GM10847 (cell line): ENCODE measurements around the gene FPR1.

Source experiments
- POLR2A ChIP-seq: IDR thresholded peaks from 2 replicates; pipeline ENCODE4 v1.6.1; 2011; ENCODE audit not compliant: insufficient read length; ENCODE audit errors: extremely low read depth

FPR1 gene

DNA sequence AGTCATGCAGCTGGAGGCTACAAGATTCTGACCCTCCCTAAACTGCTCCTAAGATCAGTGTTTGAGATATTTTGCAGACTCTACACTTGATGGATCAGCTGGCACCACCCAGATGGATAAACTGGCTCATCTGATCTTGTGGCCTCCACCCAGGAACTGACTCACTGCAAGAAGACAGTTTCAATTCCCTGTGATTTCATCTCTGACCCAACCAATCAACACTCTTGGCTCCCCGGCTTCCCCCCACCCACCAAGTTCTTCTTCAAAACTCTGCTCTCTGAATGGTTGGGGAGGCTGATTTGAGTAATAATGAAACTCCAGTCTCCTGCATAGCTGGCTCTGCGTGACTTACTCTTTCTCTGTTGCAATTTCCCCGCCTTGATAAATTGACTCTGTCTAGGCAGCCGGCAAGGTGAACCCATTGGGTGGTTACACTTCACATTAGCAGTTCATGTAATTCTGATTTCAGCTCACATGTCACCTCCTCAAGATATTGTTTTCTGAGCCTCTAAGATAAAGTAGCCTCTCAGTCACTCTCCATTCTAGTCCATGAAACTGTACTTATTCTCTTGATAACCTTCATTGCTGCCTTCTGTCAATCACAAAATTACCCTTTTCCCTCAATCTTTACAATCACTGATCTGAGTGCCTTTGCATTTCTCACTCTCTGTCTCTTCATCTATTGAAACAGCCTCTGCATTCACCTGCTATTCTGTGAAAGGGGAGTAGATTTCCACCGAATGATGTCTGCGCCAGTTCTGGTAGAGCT is 33.4 kb upstream of the FPR1 start:
- no peak for TF ChIP-seq POLR2A

DNA sequence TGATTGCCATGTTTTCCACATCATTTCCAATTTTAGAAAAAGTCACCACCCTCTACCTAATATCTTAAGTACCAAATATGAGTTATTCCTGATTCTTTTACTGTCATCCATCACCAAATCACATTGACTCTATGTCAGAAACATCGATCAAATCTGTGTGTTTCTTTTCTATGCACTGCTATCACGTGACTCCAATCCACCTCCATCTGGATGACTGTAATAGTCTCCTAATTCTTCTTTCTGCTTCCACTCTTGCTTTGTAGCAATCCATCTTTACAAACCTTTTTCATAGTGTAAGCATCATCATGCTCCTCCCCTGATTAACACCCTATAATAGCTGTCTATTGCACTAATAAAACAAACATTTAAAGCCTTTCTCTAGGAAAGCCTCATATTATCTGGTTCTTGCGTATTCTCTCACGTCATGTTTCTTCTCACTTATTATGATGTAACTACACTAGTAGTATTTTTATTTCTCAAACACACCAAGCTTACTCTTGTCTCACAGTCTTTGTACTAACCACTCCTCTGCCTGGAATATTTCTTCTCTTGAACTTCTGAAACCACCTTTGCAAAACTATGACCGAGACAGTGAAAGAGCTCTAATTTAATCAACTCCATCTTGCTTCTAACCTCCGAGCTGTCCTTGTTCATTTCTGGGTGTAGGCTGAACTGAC is 32.6 kb upstream of the FPR1 start:
- no peak for TF ChIP-seq POLR2A

DNA sequence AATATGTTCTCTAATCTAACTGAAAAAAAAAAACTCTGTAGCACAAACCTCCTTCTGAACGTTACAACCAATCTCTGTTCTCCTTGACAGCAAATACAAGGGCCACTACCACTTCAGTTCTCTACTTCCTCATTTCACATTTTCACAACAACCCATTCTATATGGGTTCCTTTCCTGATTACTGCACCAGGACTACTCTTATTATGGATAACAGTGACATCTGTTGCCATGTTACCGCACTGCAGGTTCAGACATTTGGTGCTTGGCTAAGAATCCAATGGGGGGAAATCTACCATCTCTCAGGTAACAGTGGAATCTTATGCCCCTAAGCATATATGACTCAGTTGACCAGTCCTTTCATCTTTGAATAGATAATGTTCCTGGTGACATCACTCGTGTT is 31.7 kb upstream of the FPR1 start:
- TF ChIP-seq POLR2A, result no peak

DNA sequence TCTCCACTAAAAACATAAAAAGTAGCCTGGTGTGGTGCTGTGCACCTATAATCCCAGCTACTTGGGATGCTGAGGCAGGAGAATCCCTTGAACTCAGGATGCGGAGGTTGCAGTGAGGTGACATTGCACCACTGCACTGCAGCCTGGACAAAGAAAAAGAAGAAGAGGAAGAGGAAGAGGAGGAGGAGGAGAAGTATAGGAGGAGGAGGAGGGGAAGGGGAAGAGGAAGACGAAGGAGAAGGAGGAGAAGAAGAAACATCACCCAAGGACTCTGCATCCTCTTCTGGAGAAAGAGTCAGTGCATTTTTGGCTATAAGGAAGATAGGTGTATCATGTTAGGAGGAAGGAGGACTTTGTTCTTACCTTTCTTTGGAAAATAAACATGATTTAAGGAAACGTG is 30.3 kb upstream of the FPR1 start:
- no peak for TF ChIP-seq POLR2A

DNA sequence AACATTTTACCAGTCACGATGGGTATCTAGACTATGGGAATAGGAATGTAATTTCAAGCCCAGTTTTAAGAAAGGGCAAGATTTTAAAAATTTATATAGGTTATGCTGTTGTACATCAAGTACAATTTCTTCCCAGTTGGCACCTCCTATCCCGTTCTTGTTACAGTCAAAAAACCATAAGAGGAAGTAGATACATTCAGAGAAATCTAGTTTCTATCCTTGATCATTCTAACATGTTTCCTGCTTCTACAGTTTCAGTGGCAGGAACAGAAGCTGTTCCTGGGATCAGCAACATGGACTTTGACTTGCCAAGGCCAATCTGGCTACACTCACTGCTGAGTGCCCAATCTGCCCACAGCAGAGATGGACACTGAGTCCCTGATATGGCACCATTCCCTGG is 28.6 kb upstream of the FPR1 start:
- no peak for TF ChIP-seq POLR2A

DNA sequence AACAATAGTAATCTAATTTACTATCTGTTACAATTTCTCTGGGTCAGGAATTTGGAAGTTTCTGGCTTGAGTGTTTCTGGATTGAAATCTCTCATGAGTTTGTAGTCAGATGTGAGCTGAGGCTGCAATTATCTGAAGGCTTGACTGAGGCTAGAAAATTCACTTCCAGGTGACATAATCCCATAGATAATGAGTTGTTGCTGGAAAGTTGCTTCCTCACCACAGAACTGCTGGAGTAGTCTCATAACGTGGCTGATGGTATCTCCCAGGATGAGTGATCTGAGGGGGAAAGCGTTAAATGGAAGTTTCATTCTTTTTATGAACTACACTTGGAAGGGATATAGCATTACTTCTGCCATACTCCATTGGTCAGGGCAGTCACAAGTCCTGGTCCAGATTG is 28.0 kb upstream of the FPR1 start:
- TF ChIP-seq POLR2A, result no peak

DNA sequence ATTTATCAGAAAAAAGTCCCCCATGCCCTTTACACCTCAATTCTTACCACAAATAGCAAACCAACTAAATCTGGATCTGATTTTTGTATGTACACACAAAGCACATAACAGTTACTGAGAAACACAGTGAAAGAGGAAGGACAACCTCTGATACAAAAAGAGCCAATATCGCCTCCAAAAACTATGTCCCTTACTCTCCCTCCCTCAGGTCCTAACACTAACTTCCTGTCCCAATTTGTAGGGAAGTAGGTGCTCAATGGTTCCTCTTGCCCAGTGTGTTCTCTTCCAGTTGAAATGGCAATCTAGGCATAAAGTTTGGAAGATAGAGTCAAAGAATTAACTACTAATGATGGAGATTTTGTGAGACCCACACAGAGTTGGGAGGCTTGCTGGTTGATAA is 27.5 kb upstream of the FPR1 start:
- no peak for TF ChIP-seq POLR2A

DNA sequence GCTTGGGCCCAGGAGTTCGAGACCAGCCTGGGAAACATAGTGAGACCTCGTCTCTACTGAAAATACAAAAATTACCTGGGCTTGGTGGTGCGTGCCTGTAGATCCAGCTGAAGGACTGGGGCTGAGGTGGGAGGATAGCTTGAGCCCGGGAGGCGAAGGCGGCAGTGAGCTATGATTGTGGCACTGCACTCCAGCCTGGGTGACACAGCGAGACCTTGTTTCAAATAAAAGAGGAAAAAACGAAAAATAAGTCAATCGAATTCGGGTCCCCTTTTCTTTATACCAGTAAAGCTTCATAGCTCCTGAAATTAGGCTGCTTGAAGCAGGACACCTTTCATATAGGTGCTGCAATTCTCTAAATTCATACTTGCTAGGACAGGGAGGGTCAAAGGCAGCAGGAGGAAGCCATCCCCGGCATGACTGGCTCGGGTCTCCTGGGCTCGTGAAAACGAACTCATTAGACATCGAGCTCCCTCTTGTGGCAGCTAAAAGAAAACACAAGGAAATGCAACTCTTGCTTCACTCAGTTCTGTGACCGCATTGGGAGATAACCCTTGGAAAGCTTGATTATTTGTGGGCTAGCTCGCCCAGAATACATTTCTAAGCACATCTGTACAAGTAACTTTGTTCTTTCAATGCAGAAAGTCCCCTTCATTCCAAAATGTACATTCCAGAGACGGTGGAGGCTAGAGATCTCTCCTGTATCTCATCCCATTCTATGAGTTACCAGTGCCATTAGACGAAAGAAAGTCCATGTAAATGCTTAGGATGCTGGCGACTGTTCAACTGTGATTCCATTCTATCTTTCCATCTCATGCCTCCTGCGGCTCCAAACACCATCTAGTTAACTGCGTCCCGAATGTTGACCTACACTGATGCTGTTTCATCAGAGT is 26.1 kb upstream of the FPR1 start:
- TF ChIP-seq POLR2A, result no peak

DNA sequence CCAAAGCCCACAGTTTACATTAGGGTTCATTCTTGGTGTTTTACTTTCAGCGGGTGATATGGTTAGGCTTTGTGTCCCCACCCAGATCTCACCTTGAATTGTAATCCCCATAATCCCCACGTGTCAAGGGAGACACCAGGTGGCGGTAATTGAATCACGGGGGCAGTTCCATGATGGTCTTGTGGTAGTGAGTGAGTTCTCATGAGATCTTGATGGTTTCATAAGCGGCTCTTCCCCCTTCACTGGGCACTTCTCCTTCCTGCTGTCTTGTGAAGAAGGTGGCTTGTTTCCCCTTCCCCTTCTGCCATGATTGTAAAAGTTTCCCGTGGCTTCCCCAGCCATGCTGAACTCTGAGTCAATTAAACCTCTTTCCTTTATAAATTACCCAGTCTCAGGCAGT is 21.3 kb upstream of the FPR1 start:
- TF ChIP-seq POLR2A, result no peak

DNA sequence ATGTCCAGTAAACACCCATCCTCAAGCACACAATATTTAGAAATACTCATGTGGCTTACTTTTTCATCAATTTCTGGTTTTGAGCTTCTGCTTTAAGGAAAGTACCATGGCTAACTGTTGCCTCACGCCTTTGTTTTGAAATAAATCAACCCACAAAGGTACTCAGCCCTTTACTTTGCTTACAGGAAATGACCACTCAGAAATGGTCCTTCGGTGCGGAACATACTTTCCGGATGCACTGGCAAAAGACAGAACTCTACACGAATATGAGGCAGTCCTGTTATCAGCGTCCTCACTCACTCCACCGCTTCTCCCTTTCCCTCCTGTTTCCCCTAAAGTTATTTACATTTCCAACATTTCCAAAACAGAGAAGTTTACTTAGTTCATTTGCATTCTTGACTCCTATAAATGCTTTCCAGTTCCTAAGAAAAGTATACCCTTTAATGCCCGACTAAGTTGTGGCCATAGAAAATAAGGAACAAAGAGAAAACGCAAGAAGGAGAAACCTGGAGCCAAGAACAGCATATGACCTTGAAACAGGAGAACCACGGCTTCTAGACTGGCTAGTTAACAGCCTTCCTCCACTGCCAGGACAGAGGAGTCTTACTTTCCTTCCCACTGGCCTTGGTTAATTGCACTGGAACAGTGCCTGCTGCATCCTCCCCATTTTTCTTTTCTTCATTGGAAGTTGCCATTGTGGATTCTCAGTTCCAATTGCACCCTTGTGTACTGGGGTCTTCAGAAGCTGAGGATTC is 19.9 kb upstream of the FPR1 start:
- no peak for TF ChIP-seq POLR2A

DNA sequence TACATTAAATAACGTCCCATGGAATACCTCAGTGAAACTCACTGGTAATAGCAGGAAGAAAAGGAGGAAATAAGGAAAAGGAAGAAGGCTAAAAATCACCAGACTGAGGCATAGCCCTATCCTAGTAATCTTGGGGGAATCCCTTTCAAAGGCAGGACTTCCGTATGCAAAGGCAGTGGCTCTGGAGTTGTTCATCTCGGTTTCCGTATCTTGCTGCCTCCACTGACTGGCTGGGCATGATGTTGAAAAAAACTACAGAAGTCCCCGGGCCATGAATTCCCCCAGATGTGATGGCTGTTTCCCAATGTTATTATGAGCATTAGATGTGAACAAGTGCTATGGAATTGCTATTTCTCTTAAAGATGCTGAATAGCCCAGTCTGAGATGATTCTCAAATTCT is 14.8 kb upstream of the FPR1 start:
- no peak for TF ChIP-seq POLR2A

DNA sequence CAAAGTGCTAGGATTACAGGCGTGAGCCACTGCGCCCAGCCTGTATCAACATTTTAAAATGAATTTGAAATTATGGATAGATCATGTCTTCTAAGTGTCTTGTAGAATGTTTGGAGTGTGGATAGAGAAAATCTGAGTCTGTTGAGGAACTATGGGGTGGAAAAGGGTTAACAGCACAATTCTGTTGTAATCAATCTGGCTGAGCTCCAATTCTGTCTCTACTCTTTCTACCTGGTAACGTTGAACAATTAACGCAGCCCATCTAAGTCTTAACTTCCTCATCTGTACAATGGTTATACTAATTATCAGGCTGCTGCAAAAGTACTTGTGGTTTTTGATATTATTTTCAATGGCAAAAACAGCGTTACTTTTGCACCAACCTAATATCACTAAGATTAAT is 13.4 kb upstream of the FPR1 start:
- no peak for TF ChIP-seq POLR2A

DNA sequence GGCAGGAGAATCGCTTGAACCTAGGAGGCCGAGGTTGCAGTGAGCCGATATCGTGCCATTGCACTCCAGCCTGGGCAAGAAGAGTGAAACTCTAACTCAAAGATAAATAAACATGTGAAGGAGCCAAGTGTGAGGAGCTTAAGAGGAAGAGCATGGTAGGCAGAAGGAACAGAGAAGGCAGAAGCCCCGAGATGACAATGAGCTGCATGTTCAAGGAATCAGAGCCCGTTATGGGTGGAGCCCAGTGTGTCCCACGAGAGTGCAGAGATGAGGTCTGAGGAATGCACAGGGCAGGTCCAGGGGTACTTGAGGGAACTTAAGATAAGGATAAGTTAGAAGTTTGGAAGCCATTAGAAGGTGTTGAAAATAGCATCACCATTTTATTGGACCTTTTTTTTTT is 10.0 kb upstream of the FPR1 start:
- no peak for TF ChIP-seq POLR2A

DNA sequence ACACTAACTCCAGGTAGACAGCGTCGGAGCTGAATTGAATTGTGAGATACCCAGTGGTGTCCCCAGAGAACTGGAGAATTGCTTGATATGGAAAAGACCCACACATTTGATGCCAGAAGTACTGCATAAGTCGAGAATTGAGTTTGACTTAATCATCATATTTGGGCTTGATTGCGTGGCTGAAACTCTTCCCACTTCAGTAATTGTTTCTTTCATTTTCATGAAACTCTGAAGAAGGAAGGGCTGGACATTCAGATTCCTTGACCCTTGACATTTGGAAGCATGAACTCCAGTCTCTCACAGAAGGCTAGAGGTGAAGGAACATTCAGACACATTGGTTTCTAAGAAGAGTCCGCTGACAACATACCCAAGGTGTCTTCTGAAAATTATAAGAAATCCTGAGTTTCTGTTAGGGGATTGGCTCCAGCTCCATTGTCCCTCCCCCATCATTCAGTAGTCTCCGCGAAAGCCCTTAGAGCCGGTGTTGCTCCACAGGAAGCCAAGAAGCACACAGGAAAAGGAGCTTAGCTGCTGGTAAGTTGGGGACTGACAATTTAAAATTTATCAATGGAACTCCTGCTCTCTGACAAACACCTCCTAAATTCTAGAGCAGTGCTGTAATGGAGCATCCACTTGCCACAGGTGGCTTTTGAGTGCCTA is 9.1 kb upstream of the FPR1 start, which contains the start of gene FPR2:
FPR2 (plus strand) TSS at position 484 of the 660 bp plus-strand sequence. CDS start 7,479 bp downstream, outside the sequence.
- TF ChIP-seq POLR2A, result no peak
